CD4-positive, alpha-beta T cell treated with Interleukin-2 at 100 ng/mL for 4 hours (primary cell): ENCODE results near the gene STEAP3.

Experiments used
- DNase-seq: peaks from one replicate; pipeline ENCODE4 v3.0.0-alpha.2; 2020; ENCODE audit warnings: low spot score

Gene STEAP3

DNA sequence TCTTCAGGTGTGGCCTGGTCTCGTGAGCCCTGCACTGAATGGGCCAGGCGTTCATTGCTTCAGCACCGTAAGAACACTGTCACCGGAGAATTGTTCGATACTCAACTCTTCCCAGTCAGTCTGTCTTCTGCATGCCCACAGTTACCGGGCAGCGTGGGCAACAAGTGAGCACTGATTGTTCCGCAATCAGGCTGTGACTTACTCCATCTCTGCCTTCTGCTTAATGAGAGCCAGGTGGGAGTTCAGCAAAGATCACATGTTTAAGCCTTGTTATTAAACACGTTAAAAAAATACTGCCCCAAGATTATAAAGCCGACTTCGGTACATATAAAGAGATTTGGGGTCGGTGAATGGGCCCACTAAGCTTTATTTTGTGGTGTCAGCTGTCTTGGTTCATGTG, 3.7 kb downstream of the STEAP3 start:
- no peak for DNase-seq

DNA sequence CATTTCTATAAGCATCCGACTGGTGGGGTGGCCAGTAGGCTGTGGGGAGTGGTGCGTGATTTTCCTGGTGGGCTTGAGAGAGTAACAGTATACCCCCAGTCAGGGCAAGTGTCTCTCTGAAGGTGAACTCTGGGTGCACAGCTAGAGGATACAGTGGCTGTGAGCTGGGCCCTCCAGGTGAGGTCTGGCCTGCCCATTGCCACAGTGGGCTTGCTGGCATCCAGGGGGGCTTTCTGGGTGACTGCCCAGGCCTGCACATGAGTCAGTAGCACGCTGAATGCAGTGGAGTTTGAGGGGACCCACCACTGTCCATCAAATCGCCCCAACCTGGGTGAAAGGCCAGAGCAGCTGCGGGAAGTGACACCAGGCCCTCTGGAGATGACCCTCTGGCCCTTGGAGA, 4.5 kb downstream of the STEAP3 start:
- DNase-seq = no peak

DNA sequence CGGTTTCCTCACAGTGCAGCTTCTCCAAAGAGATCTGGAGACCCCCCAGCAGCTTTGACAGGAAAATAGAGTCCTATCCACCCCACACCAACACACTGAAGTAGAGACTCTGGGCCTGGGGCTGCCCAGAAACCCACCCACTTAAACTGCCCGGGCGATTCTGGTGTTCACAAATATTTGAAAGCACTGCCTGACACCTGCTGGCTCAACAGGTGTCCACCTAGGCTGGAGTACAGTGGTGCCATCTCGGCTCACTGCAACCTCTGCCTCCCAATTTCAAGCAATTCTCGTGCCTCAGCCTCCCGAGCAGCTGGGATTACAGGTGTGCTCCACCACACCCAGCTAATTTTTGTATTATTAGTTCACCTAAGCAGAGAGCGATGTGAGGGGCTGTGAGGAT, 5.3 kb downstream of the STEAP3 start:
- no peak for DNase-seq

DNA sequence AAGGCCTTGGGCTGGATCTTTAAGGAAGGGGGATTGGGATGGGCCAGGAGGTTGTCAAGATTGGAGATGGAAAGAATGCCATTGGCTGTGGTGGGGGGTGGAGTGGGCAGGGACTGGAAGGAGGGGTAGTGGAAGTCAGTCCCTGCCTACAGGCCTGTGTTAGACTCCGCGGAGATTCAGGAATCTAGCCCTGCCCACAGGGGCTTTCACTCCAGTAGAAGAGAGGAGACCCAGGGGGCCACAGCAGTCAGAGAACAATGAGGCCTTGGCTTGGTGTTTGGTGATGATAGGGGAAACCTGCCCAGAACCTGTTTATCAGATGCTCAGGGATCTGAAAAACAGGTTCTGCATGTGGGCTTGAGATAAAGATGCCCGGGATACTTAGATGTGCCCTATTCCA, 6.1 kb downstream of the STEAP3 start:
- no peak for DNase-seq

DNA sequence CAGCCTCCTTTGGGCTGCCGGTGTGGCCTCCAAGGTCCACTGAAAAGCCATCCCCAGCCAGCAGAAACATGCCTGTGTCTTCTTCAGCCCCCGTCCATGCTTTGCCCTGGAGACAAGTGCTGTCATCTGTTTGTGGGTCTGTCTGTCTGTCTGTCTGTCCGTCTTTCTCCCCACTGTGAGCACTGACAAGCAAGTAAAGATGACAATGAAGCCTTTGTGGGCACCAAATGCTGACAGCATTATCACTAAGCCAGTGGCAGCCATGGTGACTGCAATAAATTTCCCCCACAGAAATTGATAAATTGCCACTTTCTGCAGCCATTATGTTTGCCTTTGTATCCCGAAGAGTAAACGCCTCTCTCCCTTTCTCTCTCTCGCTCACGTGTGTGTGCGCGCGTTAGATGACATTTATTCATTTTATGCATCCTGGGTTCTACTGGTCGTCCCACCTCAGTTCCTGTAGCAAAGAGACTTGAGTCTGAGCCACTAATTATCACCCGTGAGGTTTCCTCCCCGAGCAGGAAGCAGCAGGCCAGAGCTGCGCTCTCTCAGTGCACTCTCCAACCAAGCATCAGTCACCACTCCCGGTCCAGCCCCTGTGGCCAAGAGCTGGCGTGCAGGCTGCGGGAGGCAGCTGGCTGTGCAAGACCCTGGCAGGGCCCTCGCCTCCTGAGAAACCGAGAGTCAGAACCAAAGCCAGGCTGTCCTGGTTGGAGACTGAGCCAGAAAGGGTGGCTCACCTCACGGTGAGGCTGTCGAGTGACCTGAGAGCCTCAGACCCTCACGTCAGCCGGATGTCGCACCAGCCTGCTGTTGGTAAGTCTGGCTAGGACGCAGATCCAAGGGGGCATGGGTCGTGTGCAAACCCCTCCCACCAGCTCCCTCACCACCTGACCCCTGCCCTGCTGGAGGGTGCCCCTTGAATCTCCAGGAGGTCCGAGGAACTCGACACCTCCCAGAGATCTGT, 6.9 kb downstream of the STEAP3 start:
- DNase-seq = no peak

DNA sequence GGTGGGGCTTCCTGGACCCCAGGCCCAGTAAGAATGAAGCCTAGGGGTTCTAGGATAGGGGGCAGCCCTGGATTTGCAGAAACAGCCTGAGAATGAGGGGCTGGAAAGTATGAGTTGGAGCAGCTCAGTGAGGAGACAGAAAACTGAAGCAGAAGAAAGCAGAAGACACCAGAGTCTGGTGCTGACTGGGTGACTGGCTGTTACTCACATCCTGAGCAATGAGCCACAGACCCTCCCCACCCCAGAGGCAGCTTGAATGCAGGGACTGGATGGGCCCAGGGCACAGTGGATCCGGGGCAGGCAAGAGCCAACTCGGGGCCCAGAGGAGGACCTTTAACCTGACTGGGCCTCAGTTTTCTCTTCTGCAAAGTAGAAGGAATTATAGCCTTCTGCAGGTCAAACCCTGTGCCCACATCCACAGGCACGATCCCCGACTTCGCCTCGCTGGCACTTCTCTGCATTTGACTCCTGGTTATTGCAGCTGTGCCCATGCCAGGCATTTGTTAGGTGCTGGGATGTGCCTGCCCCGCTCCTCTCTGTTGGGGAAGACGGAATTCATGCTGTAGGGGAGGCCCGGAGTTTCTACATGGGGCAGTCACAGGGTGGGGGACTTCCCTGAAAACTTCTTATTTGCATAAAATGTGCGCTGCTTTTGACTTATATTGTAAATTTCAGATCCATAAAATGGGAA, 8.5 kb downstream of the STEAP3 start:
- no peak for DNase-seq

DNA sequence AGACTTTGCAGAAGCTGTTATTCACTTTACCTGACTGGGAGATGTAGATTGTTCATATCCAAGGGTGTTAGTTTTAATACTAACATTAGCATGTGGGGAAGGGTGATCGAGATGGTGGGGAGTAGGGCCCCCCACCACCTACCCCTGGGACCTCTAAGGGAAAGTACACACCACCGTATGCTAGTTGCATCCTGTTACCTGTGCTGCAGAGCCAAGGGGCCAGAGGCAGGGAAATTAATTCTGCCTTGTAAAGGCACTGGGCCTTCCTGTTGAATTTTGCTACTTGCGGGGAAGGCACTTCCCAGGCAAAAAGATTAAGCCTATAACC, 9.0 kb downstream of the STEAP3 start:
- no peak for DNase-seq

DNA sequence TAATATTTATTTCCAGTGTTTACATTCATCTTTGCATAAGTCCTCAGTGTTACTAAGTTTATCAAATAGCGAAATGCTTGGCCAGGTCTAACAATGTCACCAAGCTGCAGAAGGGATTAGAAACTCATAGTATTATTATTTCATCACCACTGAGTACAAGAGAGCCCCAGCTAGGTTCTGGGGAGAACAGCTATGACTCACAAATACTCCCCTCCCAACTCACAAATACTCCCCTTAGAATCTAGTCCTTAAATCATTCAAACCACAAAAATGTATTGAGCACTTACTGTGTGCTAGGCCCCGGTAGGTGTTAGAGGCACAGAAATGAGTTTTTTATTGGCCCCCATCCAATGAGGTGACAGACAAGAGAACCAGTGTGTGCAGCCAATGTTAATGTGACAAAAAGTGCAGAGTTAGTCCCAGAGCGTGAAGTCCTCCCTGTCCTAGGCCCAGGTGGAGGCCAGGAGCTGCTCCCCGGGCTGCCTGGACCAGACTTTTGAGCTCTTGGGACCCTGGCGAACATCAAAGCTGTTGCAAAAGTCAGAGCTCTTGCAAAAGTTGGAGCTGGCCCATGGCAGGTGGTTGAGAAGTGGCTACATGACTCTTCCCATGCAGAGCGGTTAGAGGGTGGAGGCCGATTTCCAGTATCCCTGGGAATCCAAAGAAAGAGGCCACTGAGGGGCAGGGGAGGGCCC, 9.8 kb downstream of the STEAP3 start:
- DNase-seq = no peak

DNA sequence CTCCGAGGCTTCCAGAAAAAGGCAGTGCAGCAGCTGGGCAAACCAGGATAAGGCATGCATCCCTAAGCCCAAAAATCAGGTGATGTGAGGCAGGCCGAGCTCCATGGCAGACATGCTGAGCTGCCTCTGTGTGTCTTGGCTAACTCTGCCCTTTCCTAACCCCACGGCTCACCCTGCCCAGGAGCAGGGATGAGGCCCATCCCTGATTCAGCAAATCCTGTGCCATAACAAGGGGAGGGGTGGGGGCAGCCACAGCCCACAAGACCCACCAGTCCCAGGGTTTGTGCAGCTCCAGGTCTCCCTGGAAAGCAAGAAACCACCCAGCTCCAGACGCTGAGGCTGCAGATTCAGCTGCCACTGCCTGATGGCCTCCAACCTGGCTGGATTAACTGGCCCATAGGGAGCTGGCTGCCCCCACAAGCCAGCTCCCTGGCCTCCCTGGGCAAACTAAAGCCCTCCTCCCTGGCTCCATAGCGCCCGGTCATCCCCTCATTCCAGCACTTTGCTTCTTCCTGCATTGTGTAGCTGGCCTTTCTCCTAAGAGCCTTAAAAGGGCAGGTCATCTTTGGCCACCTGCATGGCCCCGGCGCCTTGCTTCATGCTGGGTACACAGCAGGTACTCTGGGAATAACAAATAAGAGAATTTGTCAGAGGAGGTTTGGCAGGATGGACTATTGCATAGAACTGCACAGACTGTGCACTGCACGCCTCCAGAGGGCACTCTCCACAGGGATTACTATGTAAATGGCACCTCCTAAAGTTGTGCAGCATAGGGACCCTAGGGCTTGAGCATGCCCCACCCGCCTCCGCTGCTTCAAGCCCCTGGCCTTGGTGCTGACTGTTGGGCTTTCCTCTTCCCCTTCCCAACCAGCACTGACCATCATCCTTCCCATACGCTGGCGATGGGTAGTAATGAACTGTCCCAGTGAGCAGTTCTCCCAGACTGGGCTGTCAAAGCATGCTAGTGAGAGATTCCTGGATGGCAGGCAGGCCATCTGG, 10.7 kb downstream of the STEAP3 start:
- DNase-seq = no peak

DNA sequence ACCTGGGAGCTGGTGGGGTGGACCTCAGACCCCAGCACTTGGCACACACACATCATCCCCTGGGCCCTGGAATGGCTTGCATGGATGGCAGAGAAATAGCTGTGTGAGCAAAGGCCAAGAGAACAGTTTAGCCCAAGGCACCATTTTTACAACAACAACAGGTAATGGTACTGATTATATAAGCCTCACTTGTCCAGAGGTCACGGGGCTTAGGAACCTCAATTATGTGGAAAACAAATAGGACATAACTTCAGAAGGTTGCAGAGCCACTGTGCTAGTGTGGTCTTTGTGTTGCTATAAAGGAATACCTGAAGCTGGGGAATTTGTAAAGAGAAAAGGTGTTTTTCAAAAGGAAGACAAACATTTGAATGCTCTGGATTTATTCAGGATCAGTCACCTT, 13.2 kb downstream of the STEAP3 start:
- no peak for DNase-seq

DNA sequence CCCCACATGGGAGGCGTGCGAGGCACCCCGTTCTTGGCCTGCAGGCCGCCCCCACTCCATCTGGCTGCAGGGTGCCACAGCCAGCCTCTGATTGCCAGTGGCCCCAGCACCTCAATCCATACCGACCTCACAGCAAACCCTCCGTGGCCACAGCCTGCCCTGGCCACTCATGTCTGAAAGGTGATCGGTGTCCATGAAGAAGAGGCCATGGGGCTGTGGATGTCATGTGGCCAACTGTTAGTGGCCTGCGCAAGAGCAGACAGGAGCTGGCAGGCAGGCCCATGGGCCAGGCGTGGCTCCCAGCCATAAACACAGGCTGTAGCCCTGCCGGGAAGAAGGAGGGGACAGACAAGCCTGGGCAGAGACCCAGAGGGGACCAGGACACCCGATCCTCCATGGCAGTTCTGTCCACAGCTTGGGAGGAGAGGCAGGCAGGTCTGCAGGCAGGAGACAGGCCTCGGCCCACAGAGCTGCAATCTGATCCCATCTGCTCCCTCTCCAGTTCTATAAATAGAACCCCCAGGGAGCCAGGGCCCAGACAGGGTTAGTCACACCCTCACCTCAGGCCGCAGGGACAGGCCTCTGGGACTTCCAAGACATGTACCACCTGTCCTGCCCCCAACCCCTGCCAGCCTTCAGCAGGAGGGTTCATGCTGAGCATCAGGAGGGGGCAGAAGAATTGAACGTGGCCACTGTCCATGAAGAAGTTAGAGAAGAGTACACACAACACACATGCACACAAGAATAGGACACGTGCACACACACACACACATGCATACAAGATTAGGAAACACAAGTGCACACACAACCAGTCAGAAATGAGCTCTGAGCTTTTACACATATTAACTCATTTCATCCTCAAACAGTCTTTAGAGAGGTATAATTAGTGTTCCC, 16.9 kb downstream of the STEAP3 start:
- DNase-seq = no peak

DNA sequence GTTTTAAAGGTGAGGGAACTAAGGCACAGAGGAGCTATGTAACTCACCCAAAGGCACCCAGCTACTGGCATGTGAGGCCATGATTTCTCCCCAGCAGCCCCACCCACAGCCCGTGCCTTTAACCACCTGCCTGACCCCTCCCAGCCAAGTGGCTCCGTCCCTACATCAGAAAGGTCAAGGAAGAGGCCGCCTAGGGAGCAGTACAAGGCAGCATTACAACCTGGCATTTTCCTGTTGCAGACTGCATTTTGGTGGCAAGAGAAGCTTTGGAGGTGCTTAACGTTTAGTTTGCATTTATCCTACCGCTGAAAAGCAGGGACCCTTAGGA, 17.5 kb downstream of the STEAP3 start:
- no peak for DNase-seq

DNA sequence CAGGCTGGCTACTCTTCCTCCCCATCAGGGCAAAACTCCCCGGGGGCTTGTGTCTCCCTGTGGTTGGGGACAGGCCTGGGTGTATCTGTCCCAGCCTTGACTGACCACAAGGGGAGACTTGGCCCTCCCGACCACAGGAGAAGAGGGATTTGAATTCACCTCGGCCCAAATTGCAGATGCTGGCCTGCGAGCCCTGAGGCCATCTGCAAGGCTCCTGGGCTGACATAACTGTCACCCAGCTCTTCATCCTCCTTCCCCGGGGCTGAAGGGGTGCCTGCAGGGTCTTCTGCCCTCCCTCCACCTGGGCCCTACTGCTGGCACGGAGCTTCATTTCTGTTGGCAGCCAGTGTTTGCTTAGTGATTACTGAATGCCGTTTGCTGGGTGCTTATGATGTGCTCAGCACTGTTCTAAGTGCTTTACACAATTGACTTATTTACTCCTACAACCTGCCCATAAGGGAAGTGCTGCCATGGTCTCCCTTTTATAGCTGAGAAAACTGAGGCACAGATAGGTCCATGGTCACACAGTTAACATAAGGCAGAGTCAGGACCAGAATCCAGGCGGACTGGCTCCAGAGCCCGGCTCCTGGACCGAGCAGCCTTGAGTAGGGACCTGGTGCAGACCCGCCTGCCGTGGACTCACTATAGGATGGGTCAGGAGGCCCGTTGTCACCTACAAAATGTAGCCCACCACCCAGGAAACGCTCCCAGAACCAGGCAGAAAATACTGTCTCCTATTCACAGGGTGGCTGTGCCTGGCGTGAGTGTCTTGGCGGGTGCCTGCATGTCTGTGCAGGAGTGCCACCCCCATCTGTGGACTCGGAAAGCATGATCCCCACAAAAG, 18.9 kb downstream of the STEAP3 start:
- no peak for DNase-seq

DNA sequence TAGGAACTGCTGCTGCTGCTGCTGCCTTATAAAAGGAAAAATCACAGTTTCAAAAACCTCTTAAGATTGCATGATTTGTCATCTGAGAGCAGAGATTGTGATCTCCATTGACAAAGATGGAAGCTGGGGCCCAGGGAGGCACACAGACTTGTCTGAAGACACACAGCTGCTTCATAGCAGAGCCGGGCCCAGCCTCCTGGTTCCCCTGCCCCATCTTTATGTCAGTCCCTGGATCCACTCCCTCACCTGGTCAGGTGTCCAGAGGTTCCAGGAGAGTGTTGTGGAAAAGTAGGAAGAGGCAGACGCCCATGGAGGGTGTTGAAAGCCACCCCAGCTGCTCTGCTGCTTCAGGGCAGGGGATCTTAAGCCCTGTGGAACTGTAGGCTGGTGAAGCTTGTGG, 20.0 kb downstream of the STEAP3 start:
- no peak for DNase-seq

DNA sequence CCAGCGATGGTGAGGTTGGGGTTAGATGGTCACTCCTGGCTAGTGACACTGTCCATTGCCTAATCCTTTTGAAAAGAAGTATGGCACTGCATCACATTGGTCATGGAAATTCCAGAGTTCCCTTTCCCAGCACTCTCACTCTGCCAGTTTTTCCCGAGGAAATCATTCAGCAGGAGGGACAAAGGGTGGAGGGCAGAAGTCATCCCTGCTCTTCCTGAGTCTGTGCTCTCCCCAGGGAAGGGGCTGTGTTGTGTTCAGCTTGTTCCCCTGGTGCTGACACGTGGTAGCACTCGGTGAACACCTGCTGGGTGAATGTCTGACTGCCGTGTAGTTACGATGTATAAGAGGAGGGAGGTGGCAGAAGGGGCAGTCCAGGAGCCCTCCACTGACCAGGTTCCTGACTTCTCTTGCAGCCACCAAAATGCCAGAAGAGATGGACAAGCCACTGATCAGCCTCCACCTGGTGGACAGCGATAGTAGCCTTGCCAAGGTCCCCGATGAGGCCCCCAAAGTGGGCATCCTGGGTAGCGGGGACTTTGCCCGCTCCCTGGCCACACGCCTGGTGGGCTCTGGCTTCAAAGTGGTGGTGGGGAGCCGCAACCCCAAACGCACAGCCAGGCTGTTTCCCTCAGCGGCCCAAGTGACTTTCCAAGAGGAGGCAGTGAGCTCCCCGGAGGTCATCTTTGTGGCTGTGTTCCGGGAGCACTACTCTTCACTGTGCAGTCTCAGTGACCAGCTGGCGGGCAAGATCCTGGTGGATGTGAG, 21.6 kb downstream of the STEAP3 start:
- no peak for DNase-seq

DNA sequence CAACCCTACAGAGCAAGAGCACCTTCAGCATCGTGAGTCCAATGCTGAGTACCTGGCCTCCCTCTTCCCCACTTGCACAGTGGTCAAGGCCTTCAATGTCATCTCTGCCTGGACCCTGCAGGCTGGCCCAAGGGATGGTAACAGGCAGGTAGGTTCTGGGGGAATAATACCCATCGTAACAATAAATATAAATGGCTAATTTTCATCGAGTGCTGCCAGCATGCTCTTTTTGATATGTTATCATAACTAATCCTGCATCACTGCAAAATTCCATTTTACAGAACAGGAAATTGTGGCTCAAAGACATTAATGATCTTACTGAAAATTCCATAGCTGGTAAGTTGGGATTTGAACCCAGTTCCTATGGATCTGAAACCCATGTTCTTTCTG, 22.2 kb downstream of the STEAP3 start:
- no peak for DNase-seq

DNA sequence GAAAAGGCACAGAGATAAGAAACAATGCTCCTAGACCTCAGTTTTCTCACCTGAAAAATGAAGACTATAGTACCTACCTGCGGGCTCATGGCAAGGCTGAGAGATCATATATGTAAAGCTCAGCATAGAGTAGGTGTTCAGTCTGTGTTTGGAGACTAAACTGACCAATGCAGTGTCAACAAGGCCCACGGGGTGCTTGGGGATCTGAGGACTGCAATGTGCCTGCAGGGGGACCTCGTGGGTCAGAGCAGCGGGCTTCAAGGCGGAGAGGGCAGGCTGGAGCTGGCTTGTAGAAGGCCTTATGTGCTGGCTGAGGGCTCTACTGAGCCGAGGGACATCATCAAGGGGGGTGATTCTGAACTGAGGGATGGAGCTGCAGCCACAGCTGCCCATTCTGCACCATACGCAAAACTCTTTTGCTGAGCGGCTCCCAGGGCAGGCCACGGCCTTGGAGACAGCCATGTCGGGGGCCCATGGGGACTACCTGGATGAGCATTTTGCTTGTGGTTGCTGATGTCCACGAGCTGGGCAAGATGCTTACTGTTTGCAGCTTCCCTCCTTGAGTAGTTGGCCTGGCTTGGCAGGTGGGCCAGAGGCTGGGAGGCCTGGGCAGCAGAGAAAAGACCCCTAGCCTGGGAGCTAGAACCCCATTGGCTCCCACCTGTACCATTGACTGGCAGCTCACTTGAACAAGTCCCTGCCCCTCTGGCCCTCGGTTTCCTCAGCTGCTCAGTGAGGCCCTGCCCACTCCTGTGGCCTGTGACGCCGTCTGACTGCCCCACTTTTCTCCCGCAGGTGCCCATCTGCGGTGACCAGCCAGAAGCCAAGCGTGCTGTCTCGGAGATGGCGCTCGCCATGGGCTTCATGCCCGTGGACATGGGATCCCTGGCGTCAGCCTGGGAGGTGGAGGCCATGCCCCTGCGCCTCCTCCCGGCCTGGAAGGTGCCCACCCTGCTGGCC, 23.5 kb downstream of the STEAP3 start:
- DNase-seq = no peak

DNA sequence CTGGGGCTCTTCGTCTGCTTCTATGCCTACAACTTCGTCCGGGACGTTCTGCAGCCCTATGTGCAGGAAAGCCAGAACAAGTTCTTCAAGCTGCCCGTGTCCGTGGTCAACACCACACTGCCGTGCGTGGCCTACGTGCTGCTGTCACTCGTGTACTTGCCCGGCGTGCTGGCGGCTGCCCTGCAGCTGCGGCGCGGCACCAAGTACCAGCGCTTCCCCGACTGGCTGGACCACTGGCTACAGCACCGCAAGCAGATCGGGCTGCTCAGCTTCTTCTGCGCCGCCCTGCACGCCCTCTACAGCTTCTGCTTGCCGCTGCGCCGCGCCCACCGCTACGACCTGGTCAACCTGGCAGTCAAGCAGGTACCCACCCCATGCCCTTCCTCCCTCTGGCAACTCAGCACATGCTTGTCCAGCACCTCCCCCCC, 24.2 kb downstream of the STEAP3 start:
- DNase-seq = no peak
